ENCODE results near the gene PURA.

The PURA gene

DNA sequence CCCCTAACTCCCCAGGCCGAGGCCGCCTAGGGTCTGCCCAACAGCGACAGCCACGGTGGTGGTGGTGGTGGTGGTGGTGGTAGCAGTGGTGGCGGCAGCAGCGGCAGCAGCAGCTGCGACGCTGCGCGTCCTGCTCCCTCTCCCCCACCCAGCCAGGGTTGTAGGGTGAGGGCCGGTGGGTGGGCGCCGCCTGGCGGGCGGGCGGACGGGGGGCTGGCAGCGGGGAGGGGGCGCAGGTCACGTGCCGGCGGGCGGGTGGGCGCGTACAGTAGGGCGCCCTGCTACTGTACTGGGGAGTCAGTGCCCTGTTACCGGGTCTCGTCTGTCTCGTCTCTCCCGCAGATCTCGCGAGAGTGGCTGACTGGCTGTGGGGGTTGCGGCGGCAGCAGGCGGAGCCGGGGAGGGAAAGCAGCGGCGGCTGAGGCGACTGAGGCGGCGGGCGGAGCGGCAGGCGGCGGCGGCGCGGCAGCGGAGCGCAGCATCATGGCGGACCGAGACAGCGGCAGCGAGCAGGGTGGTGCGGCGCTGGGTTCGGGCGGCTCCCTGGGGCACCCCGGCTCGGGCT is at the start of gene PURA:
PURA (plus strand) TSS at position 411 of the 565 bp plus-strand sequence; CDS start at position 484, 73 bp downstream.
- DNase-seq (ENCODE audit: low spot score) = peak; percentile 94

DNA sequence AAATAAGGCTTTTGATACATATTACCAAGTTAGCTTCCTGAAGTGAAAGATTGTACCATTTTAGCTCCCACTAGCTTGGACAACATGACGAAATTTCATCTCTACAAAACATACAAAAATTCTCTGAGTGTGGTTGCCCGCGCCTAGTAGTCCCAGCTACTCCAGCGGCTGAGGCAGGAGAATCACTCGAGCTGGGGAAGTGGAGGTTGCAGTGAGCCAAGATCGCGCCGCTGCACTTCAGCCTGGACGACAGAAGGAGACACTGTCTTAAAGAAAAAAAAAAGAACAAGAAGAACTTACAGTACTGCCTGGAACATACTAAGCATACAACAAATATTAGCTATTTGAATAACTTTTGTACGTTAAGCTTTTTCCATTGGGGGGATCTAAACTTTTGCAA is 41.1 kb upstream of the PURA start:
- no peak for DNase-seq (ENCODE audit: low spot score)

DNA sequence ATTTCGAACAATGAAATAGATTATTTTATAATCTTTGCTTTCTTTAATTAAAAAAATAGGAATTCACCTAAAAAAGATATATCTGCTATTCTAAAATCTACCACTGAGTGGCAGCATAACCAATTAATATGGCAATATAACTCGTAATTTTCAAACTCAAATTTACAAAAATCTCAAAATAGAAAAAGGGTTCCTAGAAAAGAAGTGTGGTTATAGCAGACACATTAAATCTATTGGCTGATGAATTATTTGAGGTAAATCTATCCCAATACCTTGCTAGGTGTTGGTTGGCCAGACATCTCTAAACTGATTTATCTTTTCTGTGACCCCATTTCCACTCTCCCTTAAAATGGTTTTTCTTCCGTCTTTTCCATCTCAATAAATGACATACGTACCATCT is 40.6 kb upstream of the PURA start:
- DNase-seq (ENCODE audit: low spot score) = peak; percentile 6

DNA sequence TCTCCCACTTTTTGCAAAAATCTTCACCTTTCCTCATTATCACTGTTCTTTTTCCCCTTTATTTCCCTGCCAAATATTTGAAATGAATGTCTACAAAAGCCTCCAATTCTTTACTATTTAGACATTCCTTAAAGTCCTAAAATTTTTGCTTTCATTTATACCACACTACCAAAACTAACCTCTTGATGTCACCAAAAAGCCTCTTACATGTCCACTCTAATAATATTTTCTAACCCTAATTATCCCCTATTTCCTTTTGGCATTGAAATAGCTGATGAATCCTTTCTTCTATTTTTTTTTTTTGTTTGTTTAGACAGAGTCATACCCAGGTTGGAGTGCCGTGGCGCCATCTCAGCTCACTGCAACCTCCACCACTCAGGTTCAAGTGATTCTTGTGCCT is 38.5 kb upstream of the PURA start:
- peak; percentile 16 for DNase-seq (ENCODE audit: low spot score)

DNA sequence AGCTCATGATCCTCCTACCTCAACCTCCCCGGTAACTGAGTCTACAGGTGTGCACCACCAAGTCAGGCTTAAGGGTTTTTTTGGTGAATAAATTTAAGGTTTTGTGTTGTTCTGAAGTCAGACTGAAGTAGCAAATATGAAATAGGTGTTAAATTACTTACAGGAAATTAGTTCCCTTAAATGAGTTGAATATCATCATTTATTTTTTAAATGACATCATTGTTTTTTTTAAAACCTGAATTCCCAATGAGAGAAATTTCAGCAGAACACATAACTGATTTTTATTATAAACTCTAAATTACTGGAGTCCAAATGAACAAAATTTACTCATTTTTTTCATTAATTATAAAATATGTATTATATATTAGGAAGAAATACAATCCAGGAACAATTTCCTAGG is 37.8 kb upstream of the PURA start:
- no peak for DNase-seq (ENCODE audit: low spot score)

DNA sequence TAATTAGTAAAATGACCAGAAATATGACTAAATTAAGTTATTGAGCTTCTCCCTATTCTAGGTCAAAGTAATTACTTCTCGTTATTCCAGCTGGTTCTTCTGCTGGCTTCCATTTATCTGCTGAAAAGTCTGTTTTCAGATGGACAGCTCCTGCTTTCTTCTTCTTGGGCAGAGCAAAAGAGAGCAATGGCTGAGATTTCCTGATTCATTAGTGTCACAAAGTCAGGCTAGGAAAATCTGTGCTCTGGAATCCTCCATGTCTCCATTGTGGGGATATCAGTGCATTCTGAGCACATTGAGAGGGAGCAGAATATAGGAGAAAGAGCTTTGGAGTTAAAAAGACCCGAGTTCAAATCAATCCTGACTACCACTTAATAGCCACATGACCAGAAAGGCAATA is 37.1 kb upstream of the PURA start:
- DNase-seq (ENCODE audit: low spot score) = no peak

DNA sequence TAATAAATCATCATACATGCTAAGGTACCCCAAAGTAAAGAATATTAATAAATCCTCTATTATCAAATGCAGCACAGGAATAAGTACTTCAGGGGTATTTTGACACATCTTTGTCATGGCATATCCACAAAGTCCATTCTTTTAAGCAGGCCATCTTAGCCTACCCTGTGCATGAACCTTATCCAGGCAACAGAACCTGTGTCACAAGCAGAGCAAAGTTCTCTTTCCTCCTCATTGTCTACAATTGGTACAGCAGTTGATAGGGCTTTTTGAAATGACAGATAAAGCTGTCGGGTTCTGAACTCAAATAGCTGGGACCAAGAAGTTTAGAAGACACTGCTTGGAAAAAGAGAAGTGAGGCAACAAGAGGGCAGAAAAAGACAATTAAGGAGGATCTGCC is 30.8 kb upstream of the PURA start:
- no peak for DNase-seq (ENCODE audit: low spot score)

DNA sequence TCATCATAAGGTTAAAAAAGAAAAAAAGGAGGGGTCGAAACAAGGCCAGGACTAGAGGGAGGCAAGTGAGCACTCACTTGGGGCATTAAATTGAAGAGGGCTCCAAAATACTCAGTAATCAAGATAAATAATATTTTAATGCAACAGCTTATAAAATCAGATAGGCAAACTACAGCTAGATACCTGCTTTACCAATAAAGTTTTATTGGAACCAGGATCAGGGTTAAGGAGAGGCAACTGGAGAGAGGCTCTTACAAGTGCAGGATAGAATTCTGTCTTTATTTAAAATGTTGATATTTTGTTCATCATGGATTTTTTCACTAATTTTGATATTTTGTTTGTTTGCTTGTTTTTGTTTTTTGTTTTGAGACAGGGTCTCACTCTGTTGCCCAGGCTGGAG is 30.3 kb upstream of the PURA start:
- no peak for DNase-seq (ENCODE audit: low spot score)

DNA sequence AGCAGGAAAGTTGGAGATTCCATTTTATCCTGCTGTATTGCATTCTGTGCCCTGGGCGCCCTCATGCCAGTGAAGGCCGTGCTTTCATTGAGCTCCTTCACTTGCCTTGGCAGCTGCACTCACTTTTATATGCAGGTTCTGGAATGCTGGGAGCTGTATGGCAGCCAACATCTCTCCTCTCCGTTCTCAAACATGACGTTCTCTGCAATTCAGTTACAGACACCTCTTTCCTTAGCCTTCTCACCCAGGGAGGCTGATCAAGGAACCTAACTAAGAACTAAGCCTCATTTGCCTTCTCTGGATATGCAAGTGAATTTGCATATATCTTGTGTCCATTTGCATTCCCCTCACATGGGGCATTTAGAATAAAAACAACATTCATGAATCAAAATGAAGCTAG is 29.4 kb upstream of the PURA start:
- DNase-seq (ENCODE audit: low spot score) = no peak

DNA sequence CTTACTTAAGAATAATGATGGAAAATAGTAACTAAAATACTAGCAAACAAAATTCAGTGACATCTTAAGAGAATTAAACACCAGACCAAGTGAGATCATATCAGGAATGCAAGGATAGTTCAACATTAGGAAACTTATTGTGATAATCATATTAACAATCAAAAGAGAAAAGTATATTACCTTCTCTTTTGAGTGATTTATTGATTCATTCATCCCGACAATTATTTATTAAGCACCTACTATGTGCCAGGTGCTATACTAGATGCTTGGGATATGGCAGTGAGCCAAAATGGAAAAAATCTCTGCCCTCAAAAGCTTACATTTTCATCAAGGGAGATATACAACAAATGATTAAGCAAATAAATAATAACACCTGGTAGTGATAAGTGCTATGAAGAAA is 23.7 kb upstream of the PURA start:
- DNase-seq (ENCODE audit: low spot score) = no peak

DNA sequence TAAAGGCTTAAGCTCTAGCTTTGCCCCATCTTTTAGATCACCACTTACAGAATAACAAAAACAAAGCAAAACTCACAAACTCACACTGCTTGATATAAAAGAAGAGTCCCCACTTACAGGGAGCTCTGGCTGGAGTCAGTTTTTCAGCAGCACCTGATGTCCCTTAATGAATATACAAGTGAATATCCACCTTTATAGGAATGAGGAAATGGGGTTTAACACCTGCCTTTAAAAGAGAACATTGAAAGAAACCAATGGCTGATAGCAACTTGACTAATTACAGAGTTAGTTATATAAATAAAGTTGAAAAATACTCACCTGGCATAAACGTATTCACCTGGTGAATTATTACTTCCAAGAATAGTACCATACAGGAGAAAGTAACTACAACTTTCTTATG is 20.7 kb upstream of the PURA start:
- DNase-seq (ENCODE audit: low spot score) = no peak

DNA sequence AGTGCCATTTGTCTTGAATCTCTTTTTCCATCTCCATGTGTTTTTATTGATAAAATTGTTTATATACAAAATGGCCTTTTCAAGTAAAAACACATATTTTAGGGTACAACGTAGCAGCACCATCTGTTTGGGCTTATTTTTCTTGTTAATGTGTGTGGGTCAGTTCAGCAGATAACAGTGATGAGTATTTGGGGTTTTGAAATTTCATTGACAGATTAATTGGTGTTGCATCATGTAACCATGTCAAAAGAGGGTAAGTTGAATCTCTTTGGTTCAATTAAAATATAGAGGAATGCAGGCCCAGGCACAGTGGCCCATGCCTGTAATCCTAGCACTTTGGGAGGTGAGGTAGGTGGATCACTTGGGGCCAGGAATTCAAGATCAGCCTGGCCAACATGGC is 20.0 kb upstream of the PURA start:
- no peak for DNase-seq (ENCODE audit: low spot score)

DNA sequence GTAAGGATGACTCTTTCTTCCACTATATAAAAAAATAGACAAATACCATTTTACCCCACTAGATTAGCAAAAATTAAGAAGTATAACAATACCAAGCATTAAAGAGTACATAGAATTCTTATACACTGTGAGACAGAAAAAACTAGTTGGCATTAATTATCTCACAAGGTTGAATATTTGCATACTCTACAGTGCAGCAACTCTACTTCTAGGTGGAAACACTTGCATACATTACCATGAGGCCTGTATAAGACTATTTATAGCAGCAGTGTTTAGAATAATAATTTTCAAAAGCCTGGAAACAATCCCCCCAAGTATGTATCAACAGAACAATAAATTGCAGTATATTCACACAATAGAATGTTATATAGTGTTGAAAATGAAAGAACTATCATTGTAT is 19.0 kb upstream of the PURA start:
- DNase-seq (ENCODE audit: low spot score) = no peak

DNA sequence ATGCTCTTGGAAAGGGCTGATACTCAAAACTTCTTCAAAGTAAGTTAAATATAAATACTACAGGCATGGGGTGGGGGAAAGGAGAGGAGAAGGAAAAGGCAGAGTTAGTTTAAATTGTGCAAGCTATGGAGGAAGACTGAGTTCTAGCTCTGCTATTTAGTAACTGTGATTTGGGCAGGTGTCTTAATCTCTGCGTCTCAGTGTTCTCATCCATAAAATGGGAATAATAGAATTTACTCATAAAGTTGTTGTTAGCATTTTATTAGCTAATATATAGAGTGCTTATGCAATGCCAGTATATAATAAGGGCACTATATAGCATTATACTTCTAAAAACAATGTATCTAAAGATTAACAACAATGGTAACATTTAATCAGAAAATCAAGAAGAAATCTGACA is 12.7 kb upstream of the PURA start:
- no peak for DNase-seq (ENCODE audit: low spot score)

DNA sequence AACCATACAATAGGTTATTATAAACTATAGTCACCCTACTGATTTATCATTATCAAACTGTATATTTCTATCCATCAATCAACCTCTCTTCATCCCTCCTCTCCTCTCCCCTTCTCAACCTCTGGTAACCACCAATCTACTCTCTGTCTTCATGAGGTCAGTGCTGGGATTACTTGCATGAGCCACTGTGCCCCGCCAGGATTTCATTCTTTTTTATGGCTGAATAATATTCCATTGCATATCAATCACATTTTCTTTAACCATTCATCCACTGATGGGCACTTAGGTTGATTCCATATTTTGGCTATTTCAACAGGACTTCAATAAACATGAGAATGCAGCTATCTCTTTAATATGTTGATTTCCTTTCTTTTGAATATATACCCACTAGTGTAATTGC is 10.8 kb upstream of the PURA start:
- DNase-seq (ENCODE audit: low spot score) = no peak

DNA sequence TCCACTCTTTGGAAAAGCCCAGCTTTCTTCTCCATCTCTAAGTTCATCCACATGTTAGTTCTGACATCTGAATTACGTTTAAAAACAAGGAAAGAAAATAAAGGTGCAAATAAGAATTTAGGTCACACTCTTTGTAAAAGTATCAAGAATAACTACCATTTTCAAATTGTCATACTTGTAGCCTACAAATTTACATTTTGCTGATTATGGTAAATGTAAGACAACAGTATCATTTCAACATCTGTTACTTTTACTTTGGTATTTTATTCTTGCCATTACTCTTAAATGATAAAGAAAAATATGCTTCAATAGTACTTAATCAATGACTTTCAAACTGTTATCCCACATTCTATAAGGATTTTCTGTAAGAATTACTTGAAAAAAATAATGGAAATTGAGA is 9.8 kb upstream of the PURA start:
- no peak for DNase-seq (ENCODE audit: low spot score)

DNA sequence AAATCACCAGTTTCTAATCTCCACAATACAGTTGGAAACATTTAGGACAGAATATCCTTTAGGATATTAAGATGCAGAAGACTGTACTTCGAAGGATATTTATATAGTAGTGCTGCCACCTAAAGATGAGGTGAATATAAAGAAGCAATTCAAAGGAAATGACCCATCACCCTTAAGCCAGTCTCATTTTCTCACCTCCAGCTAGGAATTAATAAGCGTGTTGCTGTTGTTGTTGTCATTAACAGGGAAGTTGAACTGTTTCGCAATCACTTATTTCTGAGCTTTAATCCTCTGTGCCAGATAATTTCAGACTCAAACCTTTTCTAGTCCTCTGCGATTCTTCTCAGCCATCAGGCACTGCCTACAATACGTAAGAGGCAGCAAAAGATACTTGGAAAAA is 7.8 kb upstream of the PURA start:
- no peak for DNase-seq (ENCODE audit: low spot score)

DNA sequence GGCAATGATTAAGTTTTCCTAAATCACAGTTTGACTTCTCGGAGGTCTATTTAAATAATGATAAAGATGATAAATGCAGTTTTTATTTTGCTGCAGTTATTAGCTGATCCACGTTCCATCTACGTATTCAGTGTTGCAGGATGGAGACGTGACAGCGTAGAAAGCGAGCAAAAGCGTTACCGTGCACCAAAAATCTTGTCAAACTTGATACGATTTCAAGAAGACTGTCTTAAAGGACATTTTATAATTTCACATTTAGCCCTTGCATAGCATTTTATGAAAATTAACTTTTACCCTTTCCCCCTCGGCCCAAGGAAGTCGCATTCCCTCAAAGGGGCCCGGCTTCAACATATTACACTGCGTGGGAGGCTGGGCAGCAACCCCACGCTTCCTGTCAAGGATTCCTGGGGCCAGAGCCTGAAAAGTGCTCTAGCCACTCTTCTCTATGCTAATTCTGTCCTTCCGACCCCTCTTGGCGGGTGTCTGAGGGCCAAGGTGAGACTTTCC is 7.1 kb upstream of the PURA start:
- DNase-seq (ENCODE audit: low spot score) = no peak

DNA sequence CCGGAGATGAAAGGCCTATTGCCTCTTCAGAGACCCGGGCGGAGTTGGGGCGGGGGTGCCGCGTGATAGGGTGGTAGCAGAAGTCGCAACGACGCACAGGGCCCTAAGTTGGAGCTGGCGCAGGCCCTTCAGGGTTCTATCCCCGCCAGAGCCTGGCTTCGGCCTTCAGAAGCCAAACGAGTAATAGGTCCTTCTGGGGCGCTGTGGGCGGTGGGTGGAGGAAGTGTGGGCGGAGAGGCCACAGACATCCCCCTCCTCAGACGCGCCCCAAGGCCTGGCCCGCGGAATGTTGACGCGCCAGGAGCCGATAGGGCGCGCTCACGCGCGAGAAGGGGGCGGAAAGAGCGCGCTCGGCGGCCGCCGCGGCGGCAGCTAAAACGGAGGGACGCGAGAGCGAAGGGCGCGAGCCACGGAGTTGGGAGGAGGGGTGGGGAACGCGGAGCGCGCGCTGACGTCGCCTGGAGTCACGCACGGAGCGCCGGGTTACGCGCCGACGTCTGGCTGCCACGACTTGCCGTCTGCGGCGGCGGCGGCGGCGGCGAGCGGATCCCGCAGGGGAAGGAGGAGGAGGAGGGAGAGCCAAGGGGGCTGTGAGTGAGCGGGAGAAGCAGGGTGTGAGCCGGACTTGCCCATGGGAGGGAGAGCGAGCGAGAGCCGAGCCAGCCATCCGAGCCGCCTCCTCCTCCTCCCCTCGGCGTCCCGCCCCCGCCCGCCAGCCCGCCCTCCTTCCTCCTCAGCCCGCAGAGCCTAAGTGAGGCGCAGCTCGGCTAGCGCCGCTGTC is 6.4 kb upstream of the PURA start:
- peak; percentile 92 for DNase-seq (ENCODE audit: low spot score)

DNA sequence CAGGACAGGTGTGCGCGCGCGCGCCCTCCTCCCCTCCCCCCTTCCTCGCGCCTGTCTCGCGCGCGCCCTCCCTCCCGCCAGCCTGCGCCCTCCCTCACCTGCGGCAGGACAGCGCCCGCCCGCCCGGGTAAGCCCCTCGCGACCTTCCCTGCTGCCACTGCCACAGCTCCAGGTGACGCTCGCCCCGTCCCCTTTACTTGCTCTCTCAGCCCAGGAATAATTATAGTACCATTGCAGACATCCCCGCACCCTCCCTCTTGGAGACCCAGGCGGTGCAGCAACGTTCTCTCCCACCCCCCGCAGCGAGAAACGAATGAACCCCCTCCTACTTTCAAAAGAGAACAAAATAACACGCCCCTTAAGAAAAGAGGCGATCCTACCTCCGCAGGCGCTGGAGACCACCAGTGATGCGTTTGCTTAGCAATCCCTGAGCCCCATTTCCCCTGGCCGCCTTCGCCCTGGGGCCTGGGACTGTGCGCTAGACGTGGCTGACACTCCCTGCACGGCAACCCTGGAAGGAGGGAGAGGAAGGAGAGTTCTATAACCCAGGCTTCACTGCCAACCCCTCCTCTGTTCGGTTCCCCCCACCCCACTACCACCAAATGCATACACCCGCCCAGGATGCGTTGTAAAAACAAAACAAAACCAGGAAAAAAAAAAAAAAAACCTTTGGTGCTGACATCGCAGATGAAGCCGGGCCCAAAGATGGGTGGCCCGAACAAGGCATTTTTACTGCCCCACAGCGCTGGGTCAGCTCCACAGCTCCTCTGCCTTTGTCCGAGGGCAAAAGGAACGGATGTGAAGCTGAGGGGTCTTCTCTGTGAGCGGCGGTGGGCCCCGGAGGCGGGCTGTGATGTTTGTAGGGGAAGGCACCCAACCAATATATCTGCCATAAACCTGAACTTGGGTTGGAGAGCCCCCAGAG is 5.6 kb upstream of the PURA start:
- DNase-seq (ENCODE audit: low spot score) = no peak

DNA sequence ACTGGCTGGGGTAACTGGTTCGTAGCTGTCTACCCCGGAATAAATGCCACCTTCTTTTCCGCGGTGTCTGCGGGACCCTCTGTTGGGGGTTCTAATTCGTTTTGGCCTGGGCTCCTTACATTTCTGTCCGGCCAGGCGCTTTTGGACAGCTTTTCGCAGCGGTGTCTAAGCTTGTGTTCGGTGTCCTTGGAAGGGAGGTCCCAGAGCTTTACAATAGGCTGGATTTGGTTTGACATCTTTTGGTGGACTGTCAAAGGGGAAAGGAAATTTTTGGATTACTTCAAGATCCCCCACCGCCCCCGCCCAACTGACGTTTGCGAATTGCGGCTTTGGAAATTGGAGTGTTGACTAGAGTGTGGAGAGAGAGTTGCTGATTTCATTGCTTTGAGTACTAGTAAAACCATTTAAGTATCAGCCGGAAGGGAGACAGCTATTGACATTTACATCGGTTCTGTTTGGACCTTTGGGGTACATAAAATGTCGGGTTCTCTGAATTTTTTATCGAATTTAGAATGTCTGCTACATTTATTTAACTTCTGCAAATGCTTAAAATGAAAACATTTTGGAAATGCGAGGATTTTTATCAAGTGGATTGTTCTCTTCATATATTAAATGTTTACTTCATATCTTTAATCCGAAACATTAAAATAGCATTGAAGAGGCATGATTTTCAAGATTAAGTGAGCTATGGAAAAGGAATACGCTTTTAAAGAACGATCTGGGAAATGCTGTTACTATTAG is 4.7 kb upstream of the PURA start:
- DNase-seq (ENCODE audit: low spot score) = peak; percentile 52
